Endothelial cell of umbilical vein (primary cell): ENCODE data around the gene TFDP1.

Experiments used
- CTCF ChIP-seq, 2 donors: IDR thresholded peaks; 1 replicate in 1 of 2; 2 replicates in 1 of 2; pipeline ENCODE4 v1.5.1; 2011; ENCODE audit warnings: low read length in 2 of 2, mild to moderate bottlenecking in 2 of 2, moderate library complexity in 2 of 2, control low read depth in 1 of 2, inconsistent platforms in 1 of 2, low read depth in 1 of 2; ENCODE audit not compliant: insufficient read depth in 1 of 2; ENCODE audit errors: extremely low read depth in 1 of 2
- EZH2 ChIP-seq: IDR thresholded peaks from 2 replicates; pipeline ENCODE4 v1.6.1; 2012; ENCODE audit warnings: borderline replicate concordance, low read depth, mild to moderate bottlenecking, moderate library complexity, low read length, inconsistent platforms; ENCODE audit not compliant: severe bottlenecking
- JUN ChIP-seq: IDR thresholded peaks from 2 replicates; pipeline ENCODE4 v1.6.1; 2011; ENCODE audit warnings: borderline replicate concordance, low read depth; ENCODE audit not compliant: insufficient read length, insufficient read depth
- MYC ChIP-seq: IDR thresholded peaks from one replicate; pipeline ENCODE4 v1.6.1; 2011; ENCODE audit warnings: mild to moderate bottlenecking, low read depth, low read length
- POLR2A ChIP-seq: IDR thresholded peaks from 2 replicates; pipeline ENCODE4 v1.6.1; 2012; ENCODE audit warnings: low read depth, mild to moderate bottlenecking, control low read depth, low read length
- POLR2AphosphoS5 ChIP-seq: IDR thresholded peaks from 2 replicates; pipeline ENCODE4 v1.6.1; 2012; ENCODE audit warnings: low read depth, mild to moderate bottlenecking, control low read depth, low read length, moderate library complexity; ENCODE audit not compliant: insufficient read depth

GRCh38 chr13:113638806-113639205 is 54.3 kb downstream of the TFDP1 start:
- no peak for TF ChIP-seq POLR2A
- no peak for TF ChIP-seq CTCF (IDR thresholded peaks at IDR 0.05; ENCODE audit: extremely low read depth in 1 of 2, insufficient read depth in 1 of 2, low read depth in 1 of 2, low read length in 2 of 2)
- TF ChIP-seq JUN = no peak
- no peak for TF ChIP-seq POLR2AphosphoS5
- no peak for TF ChIP-seq EZH2
- TF ChIP-seq MYC = no peak
